ENCODE measurements around the gene PYROXD2. TPM values are rescaled to one million over a fixed set of nuclear protein-coding genes. Genes with fewer than 3 reads are reported as not detected.

Gene PYROXD2
- total RNA-seq, 2 experiments from 2014 or later, result 0.41 to 4.3 TPM

GRCh38 chr10:98354491-98354890 is 60.5 kb downstream of the PYROXD2 start:
- DNase-seq (ENCODE audit: low spot score), result no peak
- ChIA-PET POLR2A (interaction anchor here (0.6 kb wide), 1 partner anchor 465 kb away, joined by 3 read pairs; no protein-coding TSS in a partner anchor), CTCF (ENCODE audit: unreplicated experiment) (no interaction called here)
- no peaks in the 10 kb centered on the region for H3K9me2 ChIP-seq (ENCODE audit: insufficient read depth, low read length)
- BruUV-seq (replicated peaks), result no TSS peak
- TF ChIP-seq CTCF (conservative IDR thresholded peaks at IDR 0.05; ENCODE audit: low read length) (no peak), EZH2phosphoT487 (IDR thresholded peaks at IDR 0.05; ENCODE audit: borderline replicate concordance, low read depth, low read length) (no peak)
- no peaks in the 10 kb centered on the region for H3K79me2 ChIP-seq (ENCODE audit: insufficient read depth, low read depth, low read length)
- H3K36me3 ChIP-seq (ENCODE audit: insufficient read depth, low read length), result no peaks in the 10 kb centered on the region
- no peaks in the 10 kb centered on the region for H3K9me3 ChIP-seq (ENCODE audit: low read length)
- no peaks in the 10 kb centered on the region for H4K20me1 ChIP-seq (ENCODE audit: insufficient read depth, low read length)
- H3K27ac ChIP-seq (ENCODE audit: low read depth, low read length, poor library complexity, severe bottlenecking), result no peak overlapping the region
- no peak overlapping the region for H3K4me2 ChIP-seq (ENCODE audit: low read length)
- no peak overlapping the region for H3K4me3 ChIP-seq (ENCODE audit: low read depth, low read length, poor library complexity, severe bottlenecking)
- peaks cover 4% of the 10 kb centered on the region for H3K4me1 ChIP-seq (ENCODE audit: insufficient read depth, low read length, poor library complexity, severe bottlenecking)
- intact Hi-C loops (cut with micrococcal nuclease; ENCODE audit: unreplicated experiment), result no loop called here
- H2AFZ ChIP-seq (ENCODE audit: low read length), result no peak overlapping the region

- POLR2A ChIA-PET, result interaction anchor here (0.7 kb wide), 1 partner anchor 14 kb away, joined by 3 read pairs; no protein-coding TSS in a partner anchor
- Histone ChIP-seq H3K4me3 (ENCODE audit: low read depth, low read length, poor library complexity, severe bottlenecking) (no peak overlapping the region), H3K79me2 (ENCODE audit: insufficient read depth, low read depth, low read length) (no peaks in the 10 kb centered on the region), H3K27ac (ENCODE audit: low read depth, low read length, poor library complexity, severe bottlenecking) (no peak overlapping the region), H3K36me3 (ENCODE audit: insufficient read depth, low read length) (no peaks in the 10 kb centered on the region), H2AFZ (ENCODE audit: low read length) (no peak overlapping the region), H3K9me2 (ENCODE audit: insufficient read depth, low read length) (no peaks in the 10 kb centered on the region), H3K4me2 (ENCODE audit: low read length) (no peak overlapping the region), H3K4me1 (ENCODE audit: insufficient read depth, low read length, poor library complexity, severe bottlenecking) (peaks cover 11% of the 10 kb centered on the region), H3K9me3 (ENCODE audit: low read length) (no peaks in the 10 kb centered on the region), H4K20me1 (ENCODE audit: insufficient read depth, low read length) (no peaks in the 10 kb centered on the region)
- BruUV-seq (replicated peaks), result no TSS peak
- no peak for TF ChIP-seq CTCF (conservative IDR thresholded peaks at IDR 0.05; ENCODE audit: low read length)
- TF ChIP-seq EZH2phosphoT487 (IDR thresholded peaks at IDR 0.05; ENCODE audit: borderline replicate concordance, low read depth, low read length), result no peak
- CTCF ChIA-PET (ENCODE audit: unreplicated experiment), result no interaction called here
- intact Hi-C loops (cut with micrococcal nuclease; ENCODE audit: unreplicated experiment), result no loop called here
- DNase-seq (ENCODE audit: low spot score), result no peak
These were observed 61.8 kb downstream of the PYROXD2 start for GRCh38 chr10:98353170-98353569.

GRCh38 chr10:98351831-98352402 is 63.1 kb downstream of the PYROXD2 start:
- Histone ChIP-seq H3K4me3 (ENCODE audit: low read depth, low read length, poor library complexity, severe bottlenecking) (no peak overlapping the region), H3K9me3 (ENCODE audit: low read length) (peaks cover 6% of the 10 kb centered on the region; the same call in 1 of the 2 replicates), H3K4me1 (ENCODE audit: insufficient read depth, low read length, poor library complexity, severe bottlenecking) (peaks cover 11% of the 10 kb centered on the region), H3K27ac (ENCODE audit: low read depth, low read length, poor library complexity, severe bottlenecking) (no peak overlapping the region), H3K9me2 (ENCODE audit: insufficient read depth, low read length) (no peaks in the 10 kb centered on the region), H4K20me1 (ENCODE audit: insufficient read depth, low read length) (no peaks in the 10 kb centered on the region), H3K36me3 (ENCODE audit: insufficient read depth, low read length) (no peaks in the 10 kb centered on the region), H3K4me2 (ENCODE audit: low read length) (no peak overlapping the region), H2AFZ (ENCODE audit: low read length) (no peak overlapping the region), H3K79me2 (ENCODE audit: insufficient read depth, low read depth, low read length) (no peaks in the 10 kb centered on the region)
- intact Hi-C loops (cut with micrococcal nuclease; ENCODE audit: unreplicated experiment), result no loop called here
- ChIA-PET POLR2A (interaction anchor here (1.1 kb wide), 1 partner anchor 15 kb away, joined by 3 read pairs; no protein-coding TSS in a partner anchor), CTCF (ENCODE audit: unreplicated experiment) (no interaction called here)
- DNase-seq (ENCODE audit: low spot score), result no peak
- BruUV-seq (replicated peaks), result no TSS peak
- TF ChIP-seq CTCF (conservative IDR thresholded peaks at IDR 0.05; ENCODE audit: low read length), result no peak
- TF ChIP-seq EZH2phosphoT487 (IDR thresholded peaks at IDR 0.05; ENCODE audit: borderline replicate concordance, low read depth, low read length), result no peak
